Suprapubic skin (tissue), 3 donors: ENCODE results near the gene PRTG.

Source experiments
- CTCF ChIP-seq, 2 donors: fragments of 200-600 bp in 1 of 2; fragments of 450-650 bp in 1 of 2; sonication (generic) in 1 of 2; IDR thresholded peaks; one replicate each; pipeline ENCODE4 v1.5.1; 2016 to 2019; ENCODE audit warnings: antibody characterized with exemption in 2 of 2, mild to moderate bottlenecking in 1 of 2, moderate library complexity in 1 of 2
- POLR2A ChIP-seq, 2 donors: fragments of 450-650 bp; IDR thresholded peaks; one replicate each; pipeline ENCODE4 v1.6.1; 2017; ENCODE audit warnings: antibody characterized with exemption in 2 of 2, mild to moderate bottlenecking in 2 of 2, moderate library complexity in 2 of 2

- TF ChIP-seq CTCF (IDR thresholded peaks at IDR 0.05) (no peak), POLR2A (IDR thresholded peaks at IDR 0.05) (no peak)
These were observed 42.1 kb downstream of the PRTG start for GRCh38 chr15:55700876-55701275.
